Stimulated activated naive CD4-positive, alpha-beta T cell treated with Interleukin-2 at 50 U/mL for 16 hours (primary cell): Measurements from ENCODE around the gene CCDC12.
A peak's percentile ranks its signal among the peaks of the same experiment; 100 is the strongest.

Experiments
- DNase-seq: peaks from one replicate; lab custom pipeline; 2025; lab: John Stamatoyannopoulos, UW

Gene CCDC12

GRCh38 chr3:46890132-46890531, 86.4 kb downstream of the CCDC12 start:
- DNase-seq = no peak

- no peak for DNase-seq
Observed at GRCh38 chr3:46889381-46890110, 87.0 kb downstream of the CCDC12 start.

GRCh38 chr3:46888705-46889104, 87.8 kb downstream of the CCDC12 start:
- no peak for DNase-seq

GRCh38 chr3:46887980-46888494, 88.5 kb downstream of the CCDC12 start:
- no peak for DNase-seq

- no peak for DNase-seq
Observed at GRCh38 chr3:46885612-46886011, 90.9 kb downstream of the CCDC12 start.

GRCh38 chr3:46884929-46885328, 91.6 kb downstream of the CCDC12 start:
- peak; percentile 26 for DNase-seq

GRCh38 chr3:46884427-46884826, 92.1 kb downstream of the CCDC12 start:
- DNase-seq = no peak

- no peak for DNase-seq
Observed at GRCh38 chr3:46883830-46884185, 92.7 kb downstream of the CCDC12 start.

GRCh38 chr3:46883054-46883829, 93.3 kb downstream of the CCDC12 start:
- peak; percentile 11 for DNase-seq

- DNase-seq = no peak
Observed at GRCh38 chr3:46882377-46883053, 94.0 kb downstream of the CCDC12 start.

GRCh38 chr3:46881596-46882376, 94.8 kb downstream of the CCDC12 start:
- DNase-seq = no peak

- no peak for DNase-seq
Observed at GRCh38 chr3:46880884-46881595, 95.5 kb downstream of the CCDC12 start.

- DNase-seq = no peak
Observed at GRCh38 chr3:46878781-46879436, 97.6 kb downstream of the CCDC12 start.

GRCh38 chr3:46877406-46878125, 99.0 kb downstream of the CCDC12 start, which contains the start of gene PTH1R:
Gene PTH1R (plus strand): TSS chr3:46877721. CDS start chr3:46883560, 5,839 bp downstream.
- no peak for DNase-seq

- DNase-seq = no peak
Observed at GRCh38 chr3:46876313-46877300, 99.9 kb downstream of the CCDC12 start.

GRCh38 chr3:46875560-46875959, 101.0 kb downstream of the CCDC12 start:
- no peak for DNase-seq

GRCh38 chr3:46874430-46874829, 102.1 kb downstream of the CCDC12 start:
- DNase-seq = no peak

- no peak for DNase-seq
Observed at GRCh38 chr3:46873521-46873920, 103.0 kb downstream of the CCDC12 start.
